H1 (cell line): ENCODE data around the gene ATP6V1C2. TPM values are rescaled to one million over a fixed set of nuclear protein-coding genes. Genes with fewer than 3 reads are reported as not detected.

Experiments
- HDAC2 ChIP-seq, 2 experiments: fragments of 300-600 bp in 1 of 2; sonication (generic) in 1 of 2; IDR thresholded peaks; 2 replicates each; pipeline ENCODE4 v1.6.1; 2011 to 2012; ENCODE audit warnings: low read depth in 2 of 2, low read length in 2 of 2, mild to moderate bottlenecking in 2 of 2, moderate library complexity in 2 of 2, borderline replicate concordance in 1 of 2, inconsistent platforms in 1 of 2
- NRF1 ChIP-seq: IDR thresholded peaks from 2 replicates; pipeline ENCODE4 v1.6.1; 2011; ENCODE audit warnings: mild to moderate bottlenecking, low read depth, low read length, improper control_type of control experiment
- POLR2A ChIP-seq, 2 experiments: IDR thresholded peaks; 1 replicate in 1 of 2; 2 replicates in 1 of 2; pipeline ENCODE4 v1.6.1; 2011; ENCODE audit warnings: low read depth in 2 of 2, low read length in 2 of 2, mild to moderate bottlenecking in 2 of 2; ENCODE audit errors: control extremely low read depth in 1 of 2
- YY1 ChIP-seq: IDR thresholded peaks from 2 replicates; pipeline ENCODE4 v1.6.1; 2011; ENCODE audit warnings: low read depth, mild to moderate bottlenecking, low read length
- polyA plus RNA-seq, 7 experiments: library from polyadenylated mRNA; depleted of rRNA in 3 of 7; stranded (reverse) in 5 of 7; unstranded in 2 of 7; fragments of >200 nt in 5 of 7; fragments of 200-250 nt in 2 of 7; gene quantifications; 1 replicate in 5 of 7; 2 replicates in 1 of 7; 4 replicates in 1 of 7; pipeline versions ENCODE4 v1.2.1 to v1.2.3, GENCODE V29; 2011 to 2013; ENCODE audit warnings: missing spikeins in 2 of 7, mixed read lengths in 2 of 7
- total RNA-seq: library from RNA; stranded (reverse); fragmentation: NEBNext Ultra II Directional; extraction: Animal tissue kit (Norgen Biotek cat#: 25700); gene quantifications from 2 replicates; pipeline ENCODE4 v1.2.1, GENCODE V29; 2021

Gene ATP6V1C2
- total and polyA plus RNA-seq, 2 of the 8 experiments (the other 6 are each of a cell fraction or from before 2014, with no cell fraction given): 0.29 to 0.74 TPM

- TF ChIP-seq POLR2A (IDR thresholded peaks at IDR 0.05; ENCODE audit: control extremely low read depth in 1 of 2, low read depth in 2 of 2, low read length in 2 of 2) (no peak), NRF1 (no peak), HDAC2 (IDR thresholded peaks at IDR 0.05; ENCODE audit: borderline replicate concordance in 1 of 2, low read depth in 2 of 2, low read length in 2 of 2) (peak in 1 of 2 experiments; percentile 48; a peak in 1 of 4 replicates), YY1 (no peak)
Measured at GRCh38 chr2:10709290-10709939, 12.0 kb upstream of the ATP6V1C2 start (continued).
